C1 segment of cervical spinal cord (tissue), 14 donors: Measurements from ENCODE around the gene GPR141.
"Not testable (repeated sequence)": the region's sequence is repeated elsewhere in the genome, so short reads cannot be mapped to it uniquely, and the experiment has no call there.

Experiments used
- DNase-seq, 14 donors: peaks; one replicate each; lab custom pipeline; 2025; lab: John Stamatoyannopoulos, UW

The GPR141 gene

GRCh38 chr7:37686556-37687345 lies 3.2 kb downstream of the GPR141 start:
- DNase-seq = no peak

GRCh38 chr7:37690206-37690605 lies 6.6 kb downstream of the GPR141 start:
- no peak for DNase-seq

GRCh38 chr7:37694208-37695094 lies 10.9 kb downstream of the GPR141 start:
- DNase-seq = peak in 1 of 14 donors; percentile 7

- no peak for DNase-seq
Observed at GRCh38 chr7:37698276-37698675, 14.7 kb downstream of the GPR141 start.

- DNase-seq = no peak
Observed at GRCh38 chr7:37698782-37699181, 15.2 kb downstream of the GPR141 start.

GRCh38 chr7:37701769-37702168 lies 18.2 kb downstream of the GPR141 start:
- no peak for DNase-seq

GRCh38 chr7:37703361-37703760 lies 19.8 kb downstream of the GPR141 start:
- no peak for DNase-seq

GRCh38 chr7:37704328-37704833 lies 20.8 kb downstream of the GPR141 start:
- DNase-seq = not testable (repeated sequence)

GRCh38 chr7:37705976-37706375 lies 22.4 kb downstream of the GPR141 start:
- DNase-seq = no peak

GRCh38 chr7:37706804-37707203 lies 23.2 kb downstream of the GPR141 start:
- no peak for DNase-seq

GRCh38 chr7:37707754-37708485 lies 24.4 kb downstream of the GPR141 start:
- no peak for DNase-seq

GRCh38 chr7:37709631-37710509 lies 26.3 kb downstream of the GPR141 start:
- DNase-seq = no peak

GRCh38 chr7:37713613-37714012 lies 30.0 kb downstream of the GPR141 start:
- DNase-seq = no peak

- no peak for DNase-seq
Observed at GRCh38 chr7:37714606-37715005, 31.0 kb downstream of the GPR141 start.

- no peak for DNase-seq
Observed at GRCh38 chr7:37718585-37718984, 35.0 kb downstream of the GPR141 start.

GRCh38 chr7:37719077-37719476 lies 35.5 kb downstream of the GPR141 start:
- DNase-seq = no peak

GRCh38 chr7:37724732-37725131 lies 41.2 kb downstream of the GPR141 start:
- peak in 1 of 14 donors; percentile 5 for DNase-seq

- DNase-seq = no peak
Observed at GRCh38 chr7:37726016-37726415, 42.5 kb downstream of the GPR141 start.

GRCh38 chr7:37728747-37729146 lies 45.2 kb downstream of the GPR141 start:
- no peak for DNase-seq

GRCh38 chr7:37729181-37729580 lies 45.6 kb downstream of the GPR141 start:
- DNase-seq = no peak

- no peak for DNase-seq
Observed at GRCh38 chr7:37730501-37730900, 46.9 kb downstream of the GPR141 start.
